Endothelial cell of umbilical vein (primary cell): Measurements from ENCODE around the gene LRRC8C.

Source experiments
- CTCF ChIP-seq, 2 donors: IDR thresholded peaks; 1 replicate in 1 of 2; 2 replicates in 1 of 2; pipeline ENCODE4 v1.5.1; 2011; ENCODE audit warnings: low read length in 2 of 2, mild to moderate bottlenecking in 2 of 2, moderate library complexity in 2 of 2, control low read depth in 1 of 2, inconsistent platforms in 1 of 2, low read depth in 1 of 2; ENCODE audit not compliant: insufficient read depth in 1 of 2; ENCODE audit errors: extremely low read depth in 1 of 2
- EZH2 ChIP-seq: IDR thresholded peaks from 2 replicates; pipeline ENCODE4 v1.6.1; 2012; ENCODE audit warnings: borderline replicate concordance, low read depth, mild to moderate bottlenecking, moderate library complexity, low read length, inconsistent platforms; ENCODE audit not compliant: severe bottlenecking
- GATA2 ChIP-seq: IDR thresholded peaks from 2 replicates; pipeline ENCODE4 v1.7.0; 2011; ENCODE audit warnings: low read depth, mild to moderate bottlenecking, moderate library complexity, mixed read lengths, low read length; ENCODE audit not compliant: insufficient read length, insufficient read depth
- MAX ChIP-seq: IDR thresholded peaks from 2 replicates; pipeline ENCODE4 v1.6.1; 2011; ENCODE audit not compliant: insufficient read depth, insufficient read length
- POLR2A ChIP-seq: IDR thresholded peaks from 2 replicates; pipeline ENCODE4 v1.6.1; 2012; ENCODE audit warnings: low read depth, mild to moderate bottlenecking, control low read depth, low read length

DNA sequence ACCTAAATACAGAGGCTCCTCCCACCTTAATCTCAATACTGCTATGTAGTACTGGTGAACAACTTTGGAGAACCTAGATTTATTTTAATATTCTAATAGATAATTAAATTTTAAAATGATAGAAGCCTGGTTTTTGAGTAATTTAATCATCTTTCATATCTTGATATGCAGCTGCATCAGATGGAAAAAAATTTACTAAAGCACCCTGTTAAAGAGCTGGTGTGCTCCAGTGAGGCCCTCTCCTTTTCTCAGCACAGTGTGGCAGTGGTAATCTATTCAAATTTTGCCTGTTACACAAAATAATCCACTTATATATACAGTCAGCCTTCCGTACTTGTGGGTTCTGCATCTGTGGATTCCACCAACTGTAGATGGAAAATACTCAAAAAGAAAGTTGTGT lies 82.8 kb downstream of the LRRC8C start:
- TF ChIP-seq CTCF (IDR thresholded peaks at IDR 0.05; ENCODE audit: extremely low read depth in 1 of 2, insufficient read depth in 1 of 2, low read depth in 1 of 2, low read length in 2 of 2) (no peak), MAX (no peak), GATA2 (no peak), POLR2A (no peak), EZH2 (no peak)
